ENCODE data around the gene FLYWCH1.
"Not testable (repeated sequence)": the region's sequence is repeated elsewhere in the genome, so short reads cannot be mapped to it uniquely, and the experiment has no call there.

Gene FLYWCH1

DNA sequence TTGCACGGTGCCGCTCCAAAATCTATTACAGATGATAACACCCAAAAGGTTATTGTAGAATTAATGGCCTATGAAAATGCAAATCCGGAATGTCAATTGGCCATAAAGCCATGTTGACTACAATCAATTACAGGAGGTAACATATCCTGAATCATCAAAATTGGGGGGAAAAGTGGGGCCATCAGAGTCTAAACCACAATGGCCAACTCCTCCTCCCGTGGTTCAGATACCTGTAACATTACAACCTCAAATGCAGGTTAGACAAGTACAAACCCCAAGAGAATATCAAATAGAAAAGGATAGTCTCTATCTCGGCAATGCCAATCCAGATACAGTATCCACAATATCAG, 14.9 kb downstream of the FLYWCH1 start (continued):
- TF ChIP-seq, protein P1, sequence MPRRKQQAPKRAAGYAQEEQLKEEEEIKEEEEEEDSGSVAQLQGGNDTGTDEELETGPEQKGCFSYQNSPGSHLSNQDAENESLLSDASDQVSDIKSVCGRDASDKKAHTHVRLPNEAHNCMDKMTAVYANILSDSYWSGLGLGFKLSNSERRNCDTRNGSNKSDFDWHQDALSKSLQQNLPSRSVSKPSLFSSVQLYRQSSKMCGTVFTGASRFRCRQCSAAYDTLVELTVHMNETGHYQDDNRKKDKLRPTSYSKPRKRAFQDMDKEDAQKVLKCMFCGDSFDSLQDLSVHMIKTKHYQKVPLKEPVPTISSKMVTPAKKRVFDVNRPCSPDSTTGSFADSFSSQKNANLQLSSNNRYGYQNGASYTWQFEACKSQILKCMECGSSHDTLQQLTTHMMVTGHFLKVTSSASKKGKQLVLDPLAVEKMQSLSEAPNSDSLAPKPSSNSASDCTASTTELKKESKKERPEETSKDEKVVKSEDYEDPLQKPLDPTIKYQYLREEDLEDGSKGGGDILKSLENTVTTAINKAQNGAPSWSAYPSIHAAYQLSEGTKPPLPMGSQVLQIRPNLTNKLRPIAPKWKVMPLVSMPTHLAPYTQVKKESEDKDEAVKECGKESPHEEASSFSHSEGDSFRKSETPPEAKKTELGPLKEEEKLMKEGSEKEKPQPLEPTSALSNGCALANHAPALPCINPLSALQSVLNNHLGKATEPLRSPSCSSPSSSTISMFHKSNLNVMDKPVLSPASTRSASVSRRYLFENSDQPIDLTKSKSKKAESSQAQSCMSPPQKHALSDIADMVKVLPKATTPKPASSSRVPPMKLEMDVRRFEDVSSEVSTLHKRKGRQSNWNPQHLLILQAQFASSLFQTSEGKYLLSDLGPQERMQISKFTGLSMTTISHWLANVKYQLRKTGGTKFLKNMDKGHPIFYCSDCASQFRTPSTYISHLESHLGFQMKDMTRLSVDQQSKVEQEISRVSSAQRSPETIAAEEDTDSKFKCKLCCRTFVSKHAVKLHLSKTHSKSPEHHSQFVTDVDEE (CRISPR knock-in tag; IDR thresholded peaks at IDR 0.05) = no peak
- no peak for TF ChIP-seq ESRRG (CRISPR knock-in tag; IDR thresholded peaks at IDR 0.05)

DNA sequence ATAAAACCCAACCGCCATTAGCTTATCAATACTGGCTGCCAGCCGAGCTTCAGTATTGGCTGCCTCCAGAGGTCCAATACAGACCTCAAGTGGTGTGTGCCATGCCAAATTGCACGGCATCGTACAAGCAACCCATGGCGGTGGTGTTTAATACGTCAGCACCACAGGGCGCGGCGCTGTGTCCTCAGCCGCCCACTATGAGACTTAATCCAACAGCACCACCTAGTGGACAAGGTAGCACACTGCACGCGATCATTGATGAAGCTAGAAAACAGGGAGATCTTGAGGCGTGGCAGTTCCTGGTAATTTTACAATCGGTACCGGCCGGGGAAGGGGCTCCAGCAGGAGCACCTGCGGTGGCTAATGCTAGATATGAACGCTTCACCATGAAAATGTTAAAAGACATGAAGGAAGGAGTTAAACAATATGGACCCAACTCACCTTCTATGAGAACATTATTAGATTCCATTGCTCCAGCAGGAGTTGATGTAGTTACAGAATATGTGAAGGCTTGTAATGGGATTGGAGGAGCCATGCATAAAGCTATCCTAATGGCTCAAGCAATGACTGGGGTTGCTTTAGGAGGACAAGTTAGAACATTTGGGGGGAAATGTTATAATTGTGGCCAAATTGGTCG, 15.4 kb downstream of the FLYWCH1 start:
- peak; percentile 95 for ATAC-seq
- TF ChIP-seq, protein P2, sequence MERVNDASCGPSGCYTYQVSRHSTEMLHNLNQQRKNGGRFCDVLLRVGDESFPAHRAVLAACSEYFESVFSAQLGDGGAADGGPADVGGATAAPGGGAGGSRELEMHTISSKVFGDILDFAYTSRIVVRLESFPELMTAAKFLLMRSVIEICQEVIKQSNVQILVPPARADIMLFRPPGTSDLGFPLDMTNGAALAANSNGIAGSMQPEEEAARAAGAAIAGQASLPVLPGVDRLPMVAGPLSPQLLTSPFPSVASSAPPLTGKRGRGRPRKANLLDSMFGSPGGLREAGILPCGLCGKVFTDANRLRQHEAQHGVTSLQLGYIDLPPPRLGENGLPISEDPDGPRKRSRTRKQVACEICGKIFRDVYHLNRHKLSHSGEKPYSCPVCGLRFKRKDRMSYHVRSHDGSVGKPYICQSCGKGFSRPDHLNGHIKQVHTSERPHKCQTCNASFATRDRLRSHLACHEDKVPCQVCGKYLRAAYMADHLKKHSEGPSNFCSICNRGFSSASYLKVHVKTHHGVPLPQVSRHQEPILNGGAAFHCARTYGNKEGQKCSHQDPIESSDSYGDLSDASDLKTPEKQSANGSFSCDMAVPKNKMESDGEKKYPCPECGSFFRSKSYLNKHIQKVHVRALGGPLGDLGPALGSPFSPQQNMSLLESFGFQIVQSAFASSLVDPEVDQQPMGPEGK (CRISPR knock-in tag; IDR thresholded peaks at IDR 0.05; ENCODE audit: borderline replicate concordance) = no peak
- TF ChIP-seq BACH2 (CRISPR knock-in tag; IDR thresholded peaks at IDR 0.05; ENCODE audit: borderline replicate concordance) = no peak
- TF ChIP-seq, protein P3, sequence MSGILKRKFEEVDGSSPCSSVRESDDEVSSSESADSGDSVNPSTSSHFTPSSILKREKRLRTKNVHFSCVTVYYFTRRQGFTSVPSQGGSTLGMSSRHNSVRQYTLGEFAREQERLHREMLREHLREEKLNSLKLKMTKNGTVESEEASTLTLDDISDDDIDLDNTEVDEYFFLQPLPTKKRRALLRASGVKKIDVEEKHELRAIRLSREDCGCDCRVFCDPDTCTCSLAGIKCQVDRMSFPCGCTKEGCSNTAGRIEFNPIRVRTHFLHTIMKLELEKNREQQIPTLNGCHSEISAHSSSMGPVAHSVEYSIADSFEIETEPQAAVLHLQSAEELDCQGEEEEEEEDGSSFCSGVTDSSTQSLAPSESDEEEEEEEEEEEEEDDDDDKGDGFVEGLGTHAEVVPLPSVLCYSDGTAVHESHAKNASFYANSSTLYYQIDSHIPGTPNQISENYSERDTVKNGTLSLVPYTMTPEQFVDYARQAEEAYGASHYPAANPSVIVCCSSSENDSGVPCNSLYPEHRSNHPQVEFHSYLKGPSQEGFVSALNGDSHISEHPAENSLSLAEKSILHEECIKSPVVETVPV (CRISPR knock-in tag; IDR thresholded peaks at IDR 0.05) = no peak
- no peak for TF ChIP-seq ZNF565 (CRISPR knock-in tag; conservative IDR thresholded peaks at IDR 0.05; ENCODE audit: low read depth)
- TF ChIP-seq, protein P4, sequence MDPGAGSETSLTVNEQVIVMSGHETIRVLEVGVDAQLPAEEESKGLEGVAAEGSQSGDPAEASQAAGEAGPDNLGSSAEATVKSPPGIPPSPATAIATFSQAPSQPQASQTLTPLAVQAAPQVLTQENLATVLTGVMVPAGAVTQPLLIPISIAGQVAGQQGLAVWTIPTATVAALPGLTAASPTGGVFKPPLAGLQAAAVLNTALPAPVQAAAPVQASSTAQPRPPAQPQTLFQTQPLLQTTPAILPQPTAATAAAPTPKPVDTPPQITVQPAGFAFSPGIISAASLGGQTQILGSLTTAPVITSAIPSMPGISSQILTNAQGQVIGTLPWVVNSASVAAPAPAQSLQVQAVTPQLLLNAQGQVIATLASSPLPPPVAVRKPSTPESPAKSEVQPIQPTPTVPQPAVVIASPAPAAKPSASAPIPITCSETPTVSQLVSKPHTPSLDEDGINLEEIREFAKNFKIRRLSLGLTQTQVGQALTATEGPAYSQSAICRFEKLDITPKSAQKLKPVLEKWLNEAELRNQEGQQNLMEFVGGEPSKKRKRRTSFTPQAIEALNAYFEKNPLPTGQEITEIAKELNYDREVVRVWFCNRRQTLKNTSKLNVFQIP (CRISPR knock-in tag; IDR thresholded peaks at IDR 0.05; ENCODE audit: borderline replicate concordance, low read depth) = no peak
- TF ChIP-seq TOX (CRISPR knock-in tag; IDR thresholded peaks at IDR 0.05; ENCODE audit: borderline replicate concordance) = no peak
- no peak for TF ChIP-seq PPARA (CRISPR knock-in tag; IDR thresholded peaks at IDR 0.05; ENCODE audit: borderline replicate concordance)
- TF ChIP-seq, protein P5, sequence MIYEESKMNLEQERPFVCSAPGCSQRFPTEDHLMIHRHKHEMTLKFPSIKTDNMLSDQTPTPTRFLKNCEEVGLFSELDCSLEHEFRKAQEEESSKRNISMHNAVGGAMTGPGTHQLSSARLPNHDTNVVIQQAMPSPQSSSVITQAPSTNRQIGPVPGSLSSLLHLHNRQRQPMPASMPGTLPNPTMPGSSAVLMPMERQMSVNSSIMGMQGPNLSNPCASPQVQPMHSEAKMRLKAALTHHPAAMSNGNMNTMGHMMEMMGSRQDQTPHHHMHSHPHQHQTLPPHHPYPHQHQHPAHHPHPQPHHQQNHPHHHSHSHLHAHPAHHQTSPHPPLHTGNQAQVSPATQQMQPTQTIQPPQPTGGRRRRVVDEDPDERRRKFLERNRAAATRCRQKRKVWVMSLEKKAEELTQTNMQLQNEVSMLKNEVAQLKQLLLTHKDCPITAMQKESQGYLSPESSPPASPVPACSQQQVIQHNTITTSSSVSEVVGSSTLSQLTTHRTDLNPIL (CRISPR knock-in tag; IDR thresholded peaks at IDR 0.05; ENCODE audit: low read depth) = no peak
- TF ChIP-seq GLIS3 (CRISPR knock-in tag; IDR thresholded peaks at IDR 0.05) = no peak
- TF ChIP-seq ESRRG (CRISPR knock-in tag; IDR thresholded peaks at IDR 0.05) = no peak
- TF ChIP-seq ZNF70 (CRISPR knock-in tag; IDR thresholded peaks at IDR 0.05) = no peak

DNA sequence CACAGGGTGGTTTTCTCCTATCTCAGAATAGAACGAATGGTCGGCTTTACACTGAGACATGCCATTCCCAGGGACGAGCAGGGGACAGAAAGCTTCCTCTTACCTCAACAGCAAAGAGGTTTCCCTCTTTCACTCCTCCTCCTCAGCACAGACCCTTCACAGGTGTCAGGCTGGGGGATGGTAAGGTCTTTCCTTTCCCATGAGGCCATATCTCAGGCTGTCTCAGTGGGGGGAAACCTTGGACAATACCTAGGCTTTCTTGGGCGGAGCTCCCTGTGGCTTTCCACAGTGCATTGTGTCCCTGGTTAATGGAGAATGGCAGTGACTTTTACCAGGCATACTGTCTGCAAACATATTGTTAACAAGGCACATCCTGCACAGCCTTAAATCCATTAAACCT, 16.4 kb downstream of the FLYWCH1 start:
- ATAC-seq = not testable (repeated sequence)

DNA sequence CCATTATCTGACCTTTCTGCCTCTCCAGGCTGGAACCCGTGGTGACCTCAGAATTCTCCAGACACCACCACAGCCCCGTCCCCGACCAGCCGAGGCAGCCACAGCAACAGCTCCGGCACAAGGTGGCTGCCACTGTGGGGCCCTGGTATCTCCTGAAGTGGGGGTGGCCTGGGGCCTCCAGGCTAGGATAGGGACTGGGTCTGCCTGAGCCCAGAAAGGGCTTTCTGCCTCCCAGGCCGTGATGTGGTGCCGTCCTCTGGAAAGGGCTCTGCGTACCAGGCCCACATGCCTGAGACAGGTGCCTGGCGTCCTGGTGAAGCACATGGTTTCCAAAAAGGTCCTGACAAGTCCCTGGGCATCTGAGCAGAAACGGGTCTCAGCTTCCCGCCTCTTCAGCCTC, 17.1 kb downstream of the FLYWCH1 start:
- ATAC-seq = no peak
- TF ChIP-seq, protein P3 (CRISPR knock-in tag; IDR thresholded peaks at IDR 0.05) = no peak
- TF ChIP-seq ZNF70 (CRISPR knock-in tag; IDR thresholded peaks at IDR 0.05) (no peak), ZFP3 (CRISPR knock-in tag; IDR thresholded peaks at IDR 0.05) (no peak), ZC3H10 (CRISPR knock-in tag; IDR thresholded peaks at IDR 0.05) (no peak), ESRRG (CRISPR knock-in tag; IDR thresholded peaks at IDR 0.05) (no peak)
- TF ChIP-seq, protein P5 (CRISPR knock-in tag; IDR thresholded peaks at IDR 0.05; ENCODE audit: low read depth) = no peak
